COLO668 (cell line): Measurements from ENCODE around the gene SLC26A8.
A peak's percentile ranks its signal among the peaks of the same experiment; 100 is the strongest.
"Not testable (repeated sequence)": the region's sequence is repeated elsewhere in the genome, so short reads cannot be mapped to it uniquely, and the experiment has no call there.

ENCODE experiments used
- DNase-seq: peaks from one replicate; lab custom pipeline; 2025; ENCODE audit not compliant: unreplicated experiment; lab: John Stamatoyannopoulos, UW

The SLC26A8 gene

GRCh38 chr6:36018339-36018738 lies 6.1 kb downstream of the SLC26A8 start:
- DNase-seq: no peak

GRCh38 chr6:36015666-36016065 lies 8.8 kb downstream of the SLC26A8 start:
- DNase-seq: no peak

- DNase-seq: no peak
Measured at GRCh38 chr6:36000451-36000850, 24.0 kb downstream of the SLC26A8 start.

- no peak for DNase-seq
Measured at GRCh38 chr6:35993150-35993549, 31.3 kb downstream of the SLC26A8 start.

- DNase-seq: not testable (repeated sequence)
Measured at GRCh38 chr6:35988047-35988446, 36.4 kb downstream of the SLC26A8 start.

- DNase-seq: no peak
Measured at GRCh38 chr6:35984701-35985100, 39.7 kb downstream of the SLC26A8 start.

GRCh38 chr6:35980991-35981645 lies 43.3 kb downstream of the SLC26A8 start:
- DNase-seq: no peak

GRCh38 chr6:35980126-35980525 lies 44.3 kb downstream of the SLC26A8 start:
- not testable (repeated sequence) for DNase-seq

- DNase-seq: no peak
Measured at GRCh38 chr6:35977308-35977707, 47.1 kb downstream of the SLC26A8 start.

GRCh38 chr6:35973670-35974222 lies 50.7 kb downstream of the SLC26A8 start:
- DNase-seq: no peak

- DNase-seq: no peak
Measured at GRCh38 chr6:35972471-35973367, 51.7 kb downstream of the SLC26A8 start.

GRCh38 chr6:35970181-35970580 lies 54.3 kb downstream of the SLC26A8 start:
- DNase-seq: no peak

- DNase-seq: no peak
Measured at GRCh38 chr6:35969646-35970045, 54.8 kb downstream of the SLC26A8 start.

- no peak for DNase-seq
Measured at GRCh38 chr6:35968821-35969220, 55.6 kb downstream of the SLC26A8 start.

GRCh38 chr6:35967076-35967774 lies 57.2 kb downstream of the SLC26A8 start:
- peak; percentile 16 for DNase-seq

GRCh38 chr6:35962779-35963560 lies 61.5 kb downstream of the SLC26A8 start:
- no peak for DNase-seq

- DNase-seq: no peak
Measured at GRCh38 chr6:35960187-35960586, 64.3 kb downstream of the SLC26A8 start.

- no peak for DNase-seq
Measured at GRCh38 chr6:35955970-35956369, 68.5 kb downstream of the SLC26A8 start.

- no peak for DNase-seq
Measured at GRCh38 chr6:35955521-35955920, 68.9 kb downstream of the SLC26A8 start.

- no peak for DNase-seq
Measured at GRCh38 chr6:35955071-35955470, 69.4 kb downstream of the SLC26A8 start.

- no peak for DNase-seq
Measured at GRCh38 chr6:35954333-35954732, 70.1 kb downstream of the SLC26A8 start.
